ENCODE results near the gene NLRP1. TPM values are rescaled to one million over a fixed set of nuclear protein-coding genes. Genes with fewer than 3 reads are reported as not detected.

Gene NLRP1
- total RNA-seq, 4 donors from 2014 or later = 23.3 to 72.5 (median 39.5) TPM

- TF ChIP-seq, protein P1, sequence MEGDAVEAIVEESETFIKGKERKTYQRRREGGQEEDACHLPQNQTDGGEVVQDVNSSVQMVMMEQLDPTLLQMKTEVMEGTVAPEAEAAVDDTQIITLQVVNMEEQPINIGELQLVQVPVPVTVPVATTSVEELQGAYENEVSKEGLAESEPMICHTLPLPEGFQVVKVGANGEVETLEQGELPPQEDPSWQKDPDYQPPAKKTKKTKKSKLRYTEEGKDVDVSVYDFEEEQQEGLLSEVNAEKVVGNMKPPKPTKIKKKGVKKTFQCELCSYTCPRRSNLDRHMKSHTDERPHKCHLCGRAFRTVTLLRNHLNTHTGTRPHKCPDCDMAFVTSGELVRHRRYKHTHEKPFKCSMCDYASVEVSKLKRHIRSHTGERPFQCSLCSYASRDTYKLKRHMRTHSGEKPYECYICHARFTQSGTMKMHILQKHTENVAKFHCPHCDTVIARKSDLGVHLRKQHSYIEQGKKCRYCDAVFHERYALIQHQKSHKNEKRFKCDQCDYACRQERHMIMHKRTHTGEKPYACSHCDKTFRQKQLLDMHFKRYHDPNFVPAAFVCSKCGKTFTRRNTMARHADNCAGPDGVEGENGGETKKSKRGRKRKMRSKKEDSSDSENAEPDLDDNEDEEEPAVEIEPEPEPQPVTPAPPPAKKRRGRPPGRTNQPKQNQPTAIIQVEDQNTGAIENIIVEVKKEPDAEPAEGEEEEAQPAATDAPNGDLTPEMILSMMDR (IDR thresholded peaks at IDR 0.05; ENCODE audit: low read depth) = no peak
Measured at GRCh38 chr17:5581655-5582054, 2.7 kb downstream of the NLRP1 start.

DNA sequence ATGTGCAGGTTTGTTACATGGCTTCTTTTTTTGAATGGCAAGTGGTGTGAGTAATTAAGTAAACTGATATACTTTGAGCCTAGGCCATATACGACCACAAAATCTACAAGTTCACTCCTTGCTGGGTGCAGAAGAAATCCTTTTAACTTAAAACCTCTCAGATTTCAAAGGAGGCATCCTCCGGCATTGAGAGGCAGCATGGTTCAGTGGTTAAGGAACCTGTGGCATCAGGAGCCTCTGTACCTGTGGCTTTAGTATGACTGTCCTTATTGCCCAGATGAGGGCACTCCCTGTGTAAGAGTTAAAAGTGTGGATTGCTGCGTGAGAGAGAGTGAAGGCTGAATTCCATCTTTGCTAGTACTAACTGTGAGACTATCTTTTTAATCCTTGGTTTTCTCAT is 3.3 kb downstream of the NLRP1 start:
- TF ChIP-seq, protein P1 (IDR thresholded peaks at IDR 0.05; ENCODE audit: low read depth) = no peak

DNA sequence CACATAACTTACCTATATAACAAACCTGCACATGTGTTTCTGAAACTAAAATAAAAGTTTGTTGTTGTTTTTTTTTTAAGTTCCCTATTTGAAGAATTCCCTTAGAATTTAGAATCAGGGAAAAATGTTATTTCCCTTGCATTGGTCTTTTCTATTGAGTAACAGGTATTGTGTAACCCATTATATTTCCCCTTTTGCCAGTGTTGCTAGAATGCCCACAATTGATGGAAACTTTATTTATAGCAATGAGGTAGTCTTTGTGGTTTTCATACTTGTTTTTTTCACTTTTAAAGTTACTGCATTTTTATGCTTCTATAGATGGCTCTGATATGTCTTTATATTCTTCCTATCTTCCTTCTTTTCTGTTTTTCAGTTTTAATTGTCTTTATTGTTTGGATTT is 3.9 kb downstream of the NLRP1 start:
- TF ChIP-seq, protein P1 (IDR thresholded peaks at IDR 0.05; ENCODE audit: low read depth) = no peak

DNA sequence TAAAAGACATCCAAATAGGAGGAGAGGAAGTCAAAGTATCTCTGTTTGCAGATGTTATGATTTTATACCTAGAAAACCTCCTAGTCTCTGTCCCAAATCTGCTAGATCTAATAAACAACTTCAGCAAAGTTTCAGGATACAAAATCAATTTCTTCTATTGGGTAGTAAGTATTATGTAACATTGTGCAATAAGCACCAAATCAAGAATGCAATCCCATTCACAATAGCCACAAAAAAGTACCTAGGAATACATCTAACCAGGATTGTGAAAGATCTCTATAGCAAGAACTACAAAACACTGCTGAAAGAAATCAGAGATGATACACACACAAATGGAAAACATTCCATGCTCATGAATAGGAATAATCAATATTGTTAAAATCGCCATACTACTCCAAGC is 13.0 kb downstream of the NLRP1 start:
- TF ChIP-seq, protein P1 (IDR thresholded peaks at IDR 0.05; ENCODE audit: low read depth) = no peak

DNA sequence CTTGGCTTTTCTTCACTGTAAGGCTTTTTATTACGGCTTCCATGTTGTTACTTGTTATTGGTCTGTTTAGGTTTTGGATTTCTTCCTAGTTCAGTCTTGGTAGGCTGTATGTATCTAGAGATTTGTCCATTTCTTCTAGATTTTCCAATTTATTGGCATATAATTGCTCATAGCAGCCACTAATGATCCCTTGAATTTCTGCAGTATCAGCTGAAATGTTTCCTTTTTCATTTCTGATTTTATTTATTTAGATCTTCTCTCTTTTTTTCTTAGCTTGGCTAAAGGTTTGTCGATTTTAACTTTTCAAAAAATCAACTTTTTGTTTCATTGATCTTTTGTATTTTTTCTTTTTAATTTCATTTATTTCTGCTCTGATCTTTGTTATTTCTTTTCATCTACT is 18.5 kb downstream of the NLRP1 start:
- TF ChIP-seq, protein P1 (IDR thresholded peaks at IDR 0.05; ENCODE audit: low read depth) = no peak

- TF ChIP-seq, protein P1 (IDR thresholded peaks at IDR 0.05; ENCODE audit: low read depth) = no peak
Measured at GRCh38 chr17:5563456-5563855, 20.9 kb downstream of the NLRP1 start.

DNA sequence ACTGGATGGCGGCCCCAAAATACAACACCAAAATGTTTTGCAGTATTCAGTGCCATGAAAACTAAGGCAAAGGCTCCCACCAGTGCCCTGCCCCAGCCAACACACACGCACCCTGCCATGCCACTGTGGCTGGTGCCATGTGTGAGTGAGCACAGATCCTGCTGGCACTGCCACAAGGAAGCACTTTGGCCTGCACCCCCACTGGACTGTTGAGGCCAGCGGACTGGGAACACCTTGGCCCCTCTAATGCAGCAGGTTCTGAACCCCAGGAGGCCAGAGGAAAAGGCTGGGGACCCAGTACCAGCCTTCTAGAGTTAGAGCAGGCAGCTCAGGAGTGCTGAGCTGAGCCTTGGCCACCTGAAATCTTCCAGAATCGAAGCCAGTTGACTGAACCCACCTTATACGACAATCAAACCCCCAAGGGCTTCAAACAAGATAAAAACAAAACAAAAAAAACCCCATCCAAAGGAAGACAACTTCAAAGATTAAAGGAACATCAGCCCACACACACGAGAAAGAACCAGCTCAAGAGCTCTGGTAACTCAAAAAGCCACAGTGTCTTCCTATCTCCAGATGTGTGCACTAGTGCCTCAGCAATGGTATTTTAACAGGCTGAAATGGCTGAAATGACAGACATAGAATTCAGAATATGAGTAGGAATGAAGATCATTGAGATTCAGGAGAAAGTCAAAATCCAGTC is 21.5 kb downstream of the NLRP1 start:
- TF ChIP-seq, protein P1 (IDR thresholded peaks at IDR 0.05; ENCODE audit: low read depth) = no peak
